Vagina (tissue), 2 donors: Measurements from ENCODE around the gene SLC22A3. TPM values are rescaled to one million over a fixed set of nuclear protein-coding genes. Genes with fewer than 3 reads are reported as not detected.

Experiments used
- DNase-seq, 2 donors: peaks; one replicate each; pipeline ENCODE4 v3.0.0-alpha.2; 2017; ENCODE audit errors: extremely low spot score in 2 of 2
- H3K27ac ChIP-seq: fragments of 200-600 bp; sonication (generic); one replicate; pipeline ENCODE4 v1.5.1; 2019
- H3K27me3 ChIP-seq: fragments of 200-600 bp; sonication (generic); one replicate; pipeline ENCODE4 v1.5.1; 2019
- H3K36me3 ChIP-seq, 2 donors: fragments of 200-600 bp; sonication (generic); one replicate each; pipeline ENCODE4 v1.5.1; 2017 to 2019
- H3K4me1 ChIP-seq: fragments of 200-600 bp; sonication (generic); one replicate; pipeline ENCODE4 v1.5.1; 2019
- H3K4me3 ChIP-seq, 2 donors: fragments of 200-600 bp; sonication (generic); 1 replicate in 1 of 2; 2 replicates in 1 of 2; pipeline ENCODE4 v1.5.1; 2016 to 2019
- H3K9me3 ChIP-seq: fragments of 200-600 bp; sonication (generic); one replicate; pipeline ENCODE4 v1.5.1; 2019
- CTCF ChIP-seq, 3 experiments: fragments of 450-650 bp in 2 of 3; fragments of 200-600 bp in 1 of 3; sonication (generic) in 1 of 3; IDR thresholded peaks; one replicate each; pipeline ENCODE4 v1.5.1; 2017 to 2019; ENCODE audit warnings: antibody characterized with exemption in 3 of 3, mild to moderate bottlenecking in 2 of 3, moderate library complexity in 2 of 3
- POLR2A ChIP-seq, 2 donors: fragments of 450-650 bp; IDR thresholded peaks; one replicate each; pipeline ENCODE4 v1.6.1; 2017; ENCODE audit warnings: antibody characterized with exemption in 2 of 2, mild to moderate bottlenecking in 2 of 2, moderate library complexity in 2 of 2
- POLR2AphosphoS5 ChIP-seq, 2 donors: sonication (generic); formaldehyde crosslinking; IDR thresholded peaks; one replicate each; pipeline ENCODE4 v1.9.0; 2017; ENCODE audit warnings: antibody characterized with exemption in 2 of 2, mild to moderate bottlenecking in 2 of 2, low read depth in 1 of 2; ENCODE audit not compliant: insufficient read depth in 1 of 2
- intact Hi-C: fragments of 100-400 bp; cut with DNase I; formaldehyde crosslinking; loops from one replicate; pipeline ENCODE4 v1.15.1; 2023
- total RNA-seq: library from RNA; depleted of rRNA; stranded (reverse); fragments of >200 nt; gene quantifications from one replicate; pipeline ENCODE4 v1.2.3, GENCODE V29; 2016

SLC22A3 gene
- total RNA-seq, 1 donor from 2014 or later: 16.5 TPM

- TF ChIP-seq POLR2AphosphoS5 (IDR thresholded peaks at IDR 0.05; ENCODE audit: insufficient read depth in 1 of 2, low read depth in 1 of 2) (no peak), POLR2A (IDR thresholded peaks at IDR 0.05) (no peak), CTCF (IDR thresholded peaks at IDR 0.05) (no peak)
- Histone ChIP-seq H3K27me3 (no peaks in the 10 kb centered on the region), H3K4me1 (no peaks in the 10 kb centered on the region), H3K4me3 (no peak overlapping the region), H3K9me3 (no peaks in the 10 kb centered on the region), H3K27ac (no peak overlapping the region), H3K36me3 (no peaks in the 10 kb centered on the region)
- DNase-seq: no peak
- intact Hi-C loops: no loop called here
Measured at GRCh38 chr6:160344271-160344670, 3.9 kb upstream of the SLC22A3 start.

- Histone ChIP-seq H3K4me3 (peak overlapping the region; percentile 64 to 86), H3K27me3 (no peaks in the 10 kb centered on the region), H3K36me3 (no peaks in the 10 kb centered on the region), H3K27ac (peak overlapping the region; percentile 89), H3K9me3 (no peaks in the 10 kb centered on the region), H3K4me1 (peaks cover 18% of the 10 kb centered on the region)
- no peak for DNase-seq
- intact Hi-C loops: loop anchor here (5.0 kb wide), 1 partner anchor 210 kb away; no protein-coding TSS in a partner anchor
- no peak for TF ChIP-seq CTCF (IDR thresholded peaks at IDR 0.05)
- peak in 1 of 2 donors; percentile 30 for TF ChIP-seq POLR2AphosphoS5 (IDR thresholded peaks at IDR 0.05; ENCODE audit: insufficient read depth in 1 of 2, low read depth in 1 of 2)
- no peak for TF ChIP-seq POLR2A (IDR thresholded peaks at IDR 0.05)
Measured at GRCh38 chr6:160347259-160348222, 637 bp upstream of the SLC22A3 start.

- Histone ChIP-seq H3K4me1 (peaks cover 18% of the 10 kb centered on the region), H3K36me3 (no peaks in the 10 kb centered on the region), H3K27me3 (no peaks in the 10 kb centered on the region), H3K9me3 (no peaks in the 10 kb centered on the region), H3K27ac (peak overlapping the region; percentile 89), H3K4me3 (peak overlapping the region; percentile 64 to 86)
- intact Hi-C loops: loop anchor here (5.0 kb wide), 1 partner anchor 212 kb away; no protein-coding TSS in a partner anchor
- no peak for DNase-seq
- TF ChIP-seq POLR2AphosphoS5 (IDR thresholded peaks at IDR 0.05; ENCODE audit: insufficient read depth in 1 of 2, low read depth in 1 of 2) (peak in 1 of 2 donors; percentile 21), POLR2A (IDR thresholded peaks at IDR 0.05) (no peak), CTCF (IDR thresholded peaks at IDR 0.05) (no peak)
Measured at GRCh38 chr6:160349020-160349441, 853 bp downstream of the SLC22A3 start.

GRCh38 chr6:160349814-160350350 lies 1.7 kb downstream of the SLC22A3 start:
- DNase-seq: no peak
- Histone ChIP-seq H3K36me3 (no peaks in the 10 kb centered on the region), H3K27me3 (no peaks in the 10 kb centered on the region), H3K27ac (peak overlapping the region; percentile 89), H3K4me1 (peaks cover 22% of the 10 kb centered on the region), H3K9me3 (no peaks in the 10 kb centered on the region), H3K4me3 (peak overlapping the region; percentile 64 to 86)
- intact Hi-C loops: loop anchor here (5.0 kb wide), 1 partner anchor 213 kb away; no protein-coding TSS in a partner anchor
- TF ChIP-seq POLR2A (IDR thresholded peaks at IDR 0.05) (no peak), POLR2AphosphoS5 (IDR thresholded peaks at IDR 0.05; ENCODE audit: insufficient read depth in 1 of 2, low read depth in 1 of 2) (no peak), CTCF (IDR thresholded peaks at IDR 0.05) (no peak)
